H1 (cell line): ENCODE results near the gene KISS1.

Source experiments
- CTCF ChIP-seq, 3 experiments: IDR thresholded peaks; 1 replicate in 2 of 3; 2 replicates in 1 of 3; pipeline versions ENCODE4 v1.5.1 to v1.6.1; 2011; ENCODE audit warnings: low read length in 3 of 3, mild to moderate bottlenecking in 3 of 3, inconsistent platforms in 2 of 3, low read depth in 1 of 3, moderate library complexity in 1 of 3; ENCODE audit not compliant: insufficient read depth in 1 of 3; ENCODE audit errors: control extremely low read depth in 1 of 3
- E2F6 ChIP-seq: IDR thresholded peaks from 2 replicates; pipeline ENCODE4 v1.6.1; 2012; ENCODE audit warnings: inconsistent platforms
- EP300 ChIP-seq, 2 experiments: IDR thresholded peaks; 1 replicate in 1 of 2; 2 replicates in 1 of 2; pipeline ENCODE4 v1.6.1; 2011 to 2012; ENCODE audit warnings: low read depth in 2 of 2, low read length in 2 of 2, mild to moderate bottlenecking in 2 of 2, borderline replicate concordance in 1 of 2, inconsistent platforms in 1 of 2, moderate library complexity in 1 of 2
- EZH2 ChIP-seq: fragments of 200-600 bp; sonication (generic); IDR thresholded peaks from 2 replicates; pipeline ENCODE4 v1.7.1; 2012; ENCODE audit warnings: low read depth, mild to moderate bottlenecking, moderate library complexity, low read length, inconsistent platforms; ENCODE audit not compliant: severe bottlenecking
- FOSL1 ChIP-seq: IDR thresholded peaks from 2 replicates; pipeline ENCODE4 v1.6.1; 2011; ENCODE audit warnings: mild to moderate bottlenecking, low read depth, low read length, moderate library complexity; ENCODE audit not compliant: insufficient read depth
- KDM1A ChIP-seq: fragments of 200-600, 300-600 bp; sonication (generic); IDR thresholded peaks from 2 replicates; pipeline ENCODE4 v1.7.1; 2016; ENCODE audit warnings: mild to moderate bottlenecking, low read length, borderline replicate concordance
- KDM4A ChIP-seq: IDR thresholded peaks from one replicate; pipeline ENCODE4 v1.7.1; 2012; ENCODE audit warnings: low read depth, mild to moderate bottlenecking, moderate library complexity, low read length, inconsistent platforms; ENCODE audit not compliant: severe bottlenecking
- KDM5A ChIP-seq: fragments of 200-600 bp; IDR thresholded peaks from 2 replicates; pipeline ENCODE4 v1.7.1; 2012; ENCODE audit warnings: mild to moderate bottlenecking, low read length, inconsistent platforms, mixed read lengths
- POLR2A ChIP-seq, 2 experiments: IDR thresholded peaks; 1 replicate in 1 of 2; 2 replicates in 1 of 2; pipeline ENCODE4 v1.6.1; 2011; ENCODE audit warnings: low read depth in 2 of 2, low read length in 2 of 2, mild to moderate bottlenecking in 2 of 2; ENCODE audit errors: control extremely low read depth in 1 of 2
- POLR2AphosphoS5 ChIP-seq: IDR thresholded peaks from 2 replicates; pipeline ENCODE4 v1.6.1; 2011; ENCODE audit warnings: low read depth, low read length
- POU5F1 ChIP-seq: IDR thresholded peaks from 2 replicates; pipeline ENCODE4 v1.6.1; 2011; ENCODE audit warnings: low read depth, mild to moderate bottlenecking, low read length, moderate library complexity
- SP1 ChIP-seq: IDR thresholded peaks from 2 replicates; pipeline ENCODE4 v1.6.1; 2011; ENCODE audit warnings: low read depth, low read length
- TBP ChIP-seq: IDR thresholded peaks from 2 replicates; pipeline ENCODE4 v1.6.1; 2011; ENCODE audit warnings: low read depth, low read length, improper control_type of control experiment
- YY1 ChIP-seq: IDR thresholded peaks from 2 replicates; pipeline ENCODE4 v1.6.1; 2011; ENCODE audit warnings: low read depth, mild to moderate bottlenecking, low read length

- no peak for TF ChIP-seq EZH2
- no peak for TF ChIP-seq POLR2A (IDR thresholded peaks at IDR 0.05; ENCODE audit: control extremely low read depth in 1 of 2, low read depth in 2 of 2, low read length in 2 of 2)
- no peak for TF ChIP-seq CTCF (IDR thresholded peaks at IDR 0.05; ENCODE audit: control extremely low read depth in 1 of 3, insufficient read depth in 1 of 3, low read depth in 1 of 3, low read length in 3 of 3)
- TF ChIP-seq SP1 = no peak
- TF ChIP-seq YY1 = no peak
- no peak for TF ChIP-seq EP300 (IDR thresholded peaks at IDR 0.05; ENCODE audit: borderline replicate concordance in 1 of 2, low read depth in 2 of 2, low read length in 2 of 2)
- no peak for TF ChIP-seq KDM5A
- no peak for TF ChIP-seq KDM4A
- no peak for TF ChIP-seq KDM1A
- no peak for TF ChIP-seq FOSL1
- TF ChIP-seq POLR2AphosphoS5 = no peak
- TF ChIP-seq POU5F1 = no peak
- no peak for TF ChIP-seq E2F6
- TF ChIP-seq TBP = no peak
Observed at GRCh38 chr1:204176049-204176448, 20.2 kb downstream of the KISS1 start.
